ENCODE measurements around the gene FARP1.

FARP1 gene

GRCh38 chr13:98315902-98316301, 173.0 kb downstream of the FARP1 start:
- no peak for DNase-seq

DNA sequence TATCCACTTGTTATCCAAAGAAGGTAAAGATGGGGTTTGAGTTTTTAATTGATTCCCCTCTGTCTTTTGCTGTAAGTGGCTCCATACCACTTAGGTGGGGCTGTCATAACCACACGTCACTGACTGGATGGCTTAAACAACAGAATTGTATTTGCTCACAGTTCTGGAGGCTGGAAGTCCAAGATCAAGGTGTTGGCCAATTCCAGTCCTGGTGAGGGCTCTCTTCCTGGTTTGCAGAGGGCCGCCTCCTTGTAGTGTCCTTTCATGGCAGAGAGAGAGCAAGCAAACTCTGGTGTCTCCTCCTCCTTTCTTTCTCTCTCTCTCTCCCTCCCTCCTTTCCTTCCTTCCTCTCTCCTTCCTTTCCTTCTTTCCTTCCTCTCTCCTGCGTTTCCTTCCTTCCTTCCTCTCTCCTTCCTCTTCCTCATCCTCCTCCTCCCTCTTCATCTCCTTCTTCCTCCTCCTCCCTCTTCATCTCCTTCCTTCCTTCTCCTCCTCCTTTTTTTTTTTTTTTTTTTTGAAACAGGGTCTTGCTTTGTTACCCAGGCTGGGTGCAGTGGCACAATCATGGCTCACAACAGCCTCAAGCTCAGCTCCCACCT, 174.8 kb downstream of the FARP1 start:
- no peak for DNase-seq

GRCh38 chr13:98318263-98318878, 175.5 kb downstream of the FARP1 start:
- DNase-seq: no peak

DNA sequence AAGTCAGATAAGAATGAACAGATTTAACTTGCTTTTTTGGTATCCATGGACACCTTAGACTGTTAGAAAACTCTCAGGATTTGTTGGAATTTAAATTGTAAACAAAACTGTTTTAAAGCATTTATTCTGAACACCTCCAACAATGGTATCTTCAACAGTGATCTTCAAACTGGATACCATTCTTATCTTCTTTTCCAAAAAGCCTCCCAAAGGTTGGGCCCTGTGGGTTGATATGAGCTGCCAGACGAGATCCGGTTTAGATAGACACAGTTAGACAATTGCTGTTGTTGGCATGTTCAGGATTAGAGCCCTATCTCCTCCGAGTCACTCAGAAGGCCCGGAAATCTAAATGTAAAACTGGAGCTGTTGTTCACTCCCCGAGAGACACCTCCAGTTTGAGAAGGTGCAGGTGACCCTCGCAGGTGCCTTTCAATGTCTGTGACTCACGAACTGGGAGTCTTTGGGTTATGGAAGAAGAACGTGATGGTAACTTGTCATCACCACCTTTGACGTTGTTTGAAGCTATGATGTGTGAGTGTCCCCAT, 177.7 kb downstream of the FARP1 start:
- DNase-seq: no peak

GRCh38 chr13:98321395-98321794, 178.5 kb downstream of the FARP1 start:
- DNase-seq: no peak

DNA sequence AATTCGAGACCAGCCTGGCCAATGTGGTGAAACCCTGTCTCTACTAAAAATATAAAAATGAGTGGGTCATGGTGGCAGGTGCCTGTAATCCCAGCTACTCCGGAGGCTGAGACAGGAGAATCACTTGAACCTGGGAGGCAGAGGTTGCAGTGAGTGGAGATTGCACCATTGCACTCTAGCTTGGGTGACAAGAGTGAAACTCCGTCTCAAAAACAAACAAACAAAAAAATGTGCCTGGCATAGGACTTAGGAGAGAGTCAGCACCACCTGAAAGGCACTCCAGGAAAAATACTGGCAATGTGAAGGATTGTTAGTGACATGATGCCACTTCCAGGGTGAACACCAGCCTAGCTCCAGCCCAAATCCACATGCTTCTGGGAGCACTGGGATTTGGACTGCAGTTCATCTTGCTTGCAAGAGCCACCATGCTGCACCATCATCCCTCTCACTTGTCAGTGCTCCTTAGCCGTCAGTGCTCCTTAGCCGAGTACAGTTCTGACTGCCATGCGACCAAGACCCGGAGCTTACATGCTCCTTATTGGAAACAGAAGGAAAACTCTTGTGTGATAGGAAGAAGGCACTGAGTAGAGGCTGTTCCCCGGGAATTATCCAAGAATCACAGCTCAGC, 179.3 kb downstream of the FARP1 start:
- DNase-seq: no peak

DNA sequence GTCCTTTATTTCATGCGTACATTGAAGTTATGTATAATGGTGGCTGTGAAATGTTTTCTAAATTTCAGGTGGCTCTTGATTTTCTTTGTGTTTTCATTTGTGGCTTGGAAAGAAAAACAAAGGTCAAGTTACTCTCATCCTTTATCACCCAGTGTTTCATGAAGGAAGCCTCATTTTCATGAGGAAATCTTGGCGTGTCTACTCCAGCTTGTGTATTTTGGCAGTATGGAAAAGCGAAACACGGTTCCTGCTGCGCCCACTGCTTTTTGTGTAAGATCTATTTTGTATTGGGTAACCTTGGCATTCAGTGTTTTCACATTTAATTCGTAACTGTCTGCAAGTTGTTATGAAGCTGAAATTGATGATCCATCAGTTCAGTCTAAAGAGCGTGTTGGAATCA, 181.2 kb downstream of the FARP1 start:
- DNase-seq: no peak

DNA sequence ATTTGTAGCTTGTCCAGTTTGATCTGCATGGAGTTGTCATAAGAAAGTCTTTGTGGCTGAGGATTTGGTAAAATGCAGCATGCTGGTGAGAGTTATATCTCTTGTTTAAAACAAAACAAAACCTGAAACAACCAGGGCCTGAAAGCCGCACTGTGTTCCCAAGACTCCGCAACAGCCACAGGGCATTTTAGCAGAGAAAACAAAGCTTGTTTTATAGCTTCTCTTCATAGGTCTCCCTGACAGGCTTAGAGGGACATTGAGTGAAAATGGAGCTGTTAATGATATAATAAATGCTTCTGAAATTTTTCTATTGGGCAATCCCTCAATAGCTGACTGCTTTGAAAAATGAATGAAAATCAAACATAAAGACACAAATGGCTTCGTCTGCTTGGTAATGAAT, 182.8 kb downstream of the FARP1 start:
- DNase-seq: no peak

DNA sequence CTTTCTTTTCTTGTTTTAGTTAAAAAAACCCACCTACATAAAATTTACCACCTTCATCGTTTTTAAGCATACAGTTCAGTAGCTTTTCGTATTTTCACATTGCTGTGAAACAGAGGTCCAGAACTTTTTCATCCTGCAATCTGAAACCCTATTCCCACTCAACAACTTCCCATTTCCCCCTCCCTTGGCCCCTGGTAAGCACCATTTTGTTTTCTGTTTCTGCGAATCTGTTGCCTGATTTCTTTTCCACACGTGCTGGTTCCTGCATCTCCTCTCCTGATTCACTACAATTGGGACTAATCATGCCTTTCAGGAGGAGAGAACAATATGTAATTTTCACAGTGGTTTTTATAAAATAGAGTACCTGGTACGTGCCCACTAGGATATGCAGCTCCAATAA, 183.4 kb downstream of the FARP1 start:
- no peak for DNase-seq

- no peak for DNase-seq
These were observed 184.7 kb downstream of the FARP1 start for GRCh38 chr13:98327371-98328270.

GRCh38 chr13:98328511-98328910, 185.6 kb downstream of the FARP1 start:
- no peak for DNase-seq

DNA sequence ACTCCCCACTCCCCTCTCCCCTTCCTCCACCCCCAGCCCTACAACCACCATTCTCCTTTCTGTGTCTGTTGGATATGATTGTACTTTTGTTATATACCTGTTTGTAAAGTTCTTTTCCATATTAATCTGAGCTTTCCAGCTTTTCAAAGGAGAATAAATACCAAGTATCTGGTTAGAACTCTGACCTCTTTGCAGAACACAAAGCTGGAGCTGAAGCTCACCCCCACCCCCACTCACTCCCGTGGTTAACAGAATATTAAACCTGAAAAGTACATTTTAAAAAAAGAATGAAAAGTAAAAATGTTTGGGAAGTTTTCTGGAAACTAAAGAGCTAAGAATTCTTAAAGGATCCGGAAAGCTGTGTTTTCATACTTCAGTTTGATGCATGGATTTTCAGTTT, 189.3 kb downstream of the FARP1 start:
- DNase-seq: no peak

DNA sequence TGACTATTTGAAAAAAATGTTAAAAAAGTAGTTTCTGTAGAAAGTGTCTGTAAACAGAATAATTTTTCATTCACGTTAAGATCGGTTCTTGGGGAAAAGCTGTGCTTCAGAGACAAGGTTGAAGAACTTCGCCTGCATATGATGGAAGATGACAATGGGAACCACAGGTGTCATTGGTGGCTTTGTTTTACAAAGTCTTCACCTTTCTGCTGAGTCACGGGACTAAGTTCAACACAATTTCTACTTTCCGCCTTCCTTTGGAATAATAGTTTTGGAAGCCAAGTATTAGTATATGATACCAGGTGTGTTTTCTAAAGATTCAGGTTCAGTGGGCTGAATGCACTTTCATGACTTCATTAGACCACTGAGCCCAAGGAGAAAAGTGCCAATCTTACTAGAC, 189.8 kb downstream of the FARP1 start:
- no peak for DNase-seq

DNA sequence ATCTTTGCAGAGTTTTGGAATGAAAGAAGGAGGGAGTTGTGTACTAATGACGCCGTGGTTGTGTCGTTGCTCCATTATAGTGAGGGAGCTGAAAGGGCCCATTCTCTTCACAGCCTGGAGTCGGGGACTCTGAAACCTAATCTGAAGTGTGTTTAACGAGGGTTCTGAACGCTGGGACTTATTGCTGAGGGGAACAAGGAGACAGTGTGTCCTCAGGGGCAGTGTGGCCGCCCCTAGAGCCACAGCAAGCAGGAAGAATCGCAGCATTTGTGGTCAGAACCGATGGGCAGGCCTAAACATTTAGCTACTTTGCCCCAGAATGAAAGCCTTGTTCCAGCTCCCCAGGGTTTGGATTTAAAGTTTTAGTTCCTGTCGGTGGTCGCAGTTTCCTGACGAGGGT, 190.6 kb downstream of the FARP1 start:
- no peak for DNase-seq

DNA sequence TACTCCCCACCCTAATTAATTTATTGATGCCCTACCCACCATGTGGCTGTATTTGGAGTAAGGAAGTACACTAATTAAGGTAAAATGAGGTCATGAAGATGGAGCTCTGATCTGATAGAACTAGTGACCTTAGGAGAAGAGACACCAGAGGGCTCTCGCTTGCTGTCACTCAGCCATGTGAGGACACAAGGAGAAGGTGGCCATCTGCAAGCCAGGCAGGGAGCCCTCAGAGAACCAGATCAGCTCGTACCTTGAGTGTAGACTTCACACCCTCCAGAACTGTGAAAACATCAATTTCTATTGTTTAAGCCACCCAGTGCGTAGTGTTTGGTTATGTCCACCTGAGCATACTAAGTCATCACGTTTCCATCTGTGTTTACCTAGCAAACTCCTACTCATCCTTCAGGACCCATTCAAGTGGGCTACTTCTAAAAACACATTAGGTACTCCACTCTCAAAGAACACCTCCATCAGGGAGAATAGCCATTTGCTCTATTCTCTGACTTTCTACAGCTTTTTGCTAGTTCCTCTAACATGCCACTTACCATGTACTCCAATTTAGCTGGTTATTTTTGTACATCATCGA, 191.8 kb downstream of the FARP1 start:
- DNase-seq: no peak

- DNase-seq: no peak
These were observed 192.8 kb downstream of the FARP1 start for GRCh38 chr13:98335721-98336120.

DNA sequence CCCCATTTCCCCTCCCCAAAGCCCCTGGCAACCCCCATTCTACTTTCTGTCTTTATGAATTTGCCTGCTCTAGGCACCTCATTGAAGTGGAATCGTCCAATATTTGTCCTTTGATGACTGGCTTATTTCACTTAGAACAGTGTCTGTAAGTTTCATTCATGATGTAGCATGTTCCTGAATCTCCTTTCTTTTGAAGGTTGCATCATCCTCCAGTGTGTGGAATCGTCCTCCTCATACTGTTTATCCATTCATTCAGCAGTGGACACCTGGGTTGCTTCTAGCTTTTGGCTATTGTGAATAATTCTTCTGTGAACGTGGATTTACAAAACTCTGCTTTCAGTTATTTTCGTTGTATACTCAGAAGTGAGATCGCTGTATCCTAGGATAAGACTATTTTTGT, 195.4 kb downstream of the FARP1 start:
- no peak for DNase-seq

DNA sequence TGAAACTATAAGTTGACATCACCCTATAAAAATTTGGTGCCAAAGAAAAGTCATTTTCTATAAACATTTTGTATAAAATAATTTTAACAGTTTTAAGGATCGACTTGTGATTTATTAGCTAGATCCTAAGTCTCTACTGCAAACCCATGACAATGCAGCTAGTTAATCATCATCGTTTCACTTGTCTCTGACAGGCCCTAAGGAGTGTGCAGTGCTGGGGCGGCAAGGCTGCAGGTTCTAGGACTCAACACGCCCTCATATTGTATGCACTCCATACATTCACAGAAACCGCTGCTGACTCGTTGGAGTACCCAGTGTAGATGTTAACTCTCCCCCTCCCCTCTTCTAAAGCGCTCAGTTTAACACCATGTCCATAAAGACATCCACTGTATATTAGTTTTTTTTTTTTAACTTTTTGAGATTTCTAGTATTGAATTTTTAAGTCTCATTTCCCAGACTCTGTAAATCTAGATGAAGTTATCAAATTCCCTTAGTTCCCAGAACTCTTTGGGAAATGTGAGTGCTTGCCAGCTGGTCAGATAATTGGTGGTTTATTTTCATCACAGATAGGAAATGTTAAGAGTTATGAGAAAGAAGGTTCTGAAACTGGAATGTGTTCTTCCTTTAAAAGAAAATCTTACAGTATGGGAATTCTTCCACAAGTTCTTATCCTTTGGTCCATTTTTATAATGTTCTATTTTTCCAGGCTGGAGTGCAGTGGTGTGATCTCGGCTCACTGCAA, 197.0 kb downstream of the FARP1 start:
- no peak for DNase-seq

GRCh38 chr13:98342953-98343352, 200.1 kb downstream of the FARP1 start:
- DNase-seq: no peak

GRCh38 chr13:98343461-98343860, 200.6 kb downstream of the FARP1 start:
- no peak for DNase-seq

DNA sequence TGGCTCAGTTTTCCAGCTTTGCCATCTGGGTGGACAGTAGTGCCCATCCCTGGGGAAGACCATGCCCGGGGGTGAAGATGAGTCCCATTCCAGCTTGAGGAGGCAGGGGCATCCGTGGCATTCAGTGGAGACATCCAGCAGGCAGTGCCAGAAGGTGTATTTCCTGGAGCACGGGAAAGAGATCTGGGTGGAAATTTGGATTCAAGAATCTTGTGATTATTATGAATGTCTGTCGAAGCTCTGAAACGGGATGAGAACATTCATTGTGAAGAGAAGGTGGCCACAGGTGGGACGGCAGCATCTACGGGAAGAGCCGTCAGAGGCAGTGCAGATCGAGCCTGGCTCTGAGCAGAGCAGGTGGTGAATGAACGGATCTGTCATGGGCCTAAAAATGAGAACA, 201.5 kb downstream of the FARP1 start:
- DNase-seq: no peak
